Activated CD4-positive, alpha-beta T cell treated with anti-CD3 and anti-CD28 coated beads for 48 hours (primary cell): Measurements from ENCODE around the gene DGKA.

Experiments used
- DNase-seq: peaks from one replicate; pipeline ENCODE4 v3.0.0-alpha.2; 2020

Gene DGKA

DNA sequence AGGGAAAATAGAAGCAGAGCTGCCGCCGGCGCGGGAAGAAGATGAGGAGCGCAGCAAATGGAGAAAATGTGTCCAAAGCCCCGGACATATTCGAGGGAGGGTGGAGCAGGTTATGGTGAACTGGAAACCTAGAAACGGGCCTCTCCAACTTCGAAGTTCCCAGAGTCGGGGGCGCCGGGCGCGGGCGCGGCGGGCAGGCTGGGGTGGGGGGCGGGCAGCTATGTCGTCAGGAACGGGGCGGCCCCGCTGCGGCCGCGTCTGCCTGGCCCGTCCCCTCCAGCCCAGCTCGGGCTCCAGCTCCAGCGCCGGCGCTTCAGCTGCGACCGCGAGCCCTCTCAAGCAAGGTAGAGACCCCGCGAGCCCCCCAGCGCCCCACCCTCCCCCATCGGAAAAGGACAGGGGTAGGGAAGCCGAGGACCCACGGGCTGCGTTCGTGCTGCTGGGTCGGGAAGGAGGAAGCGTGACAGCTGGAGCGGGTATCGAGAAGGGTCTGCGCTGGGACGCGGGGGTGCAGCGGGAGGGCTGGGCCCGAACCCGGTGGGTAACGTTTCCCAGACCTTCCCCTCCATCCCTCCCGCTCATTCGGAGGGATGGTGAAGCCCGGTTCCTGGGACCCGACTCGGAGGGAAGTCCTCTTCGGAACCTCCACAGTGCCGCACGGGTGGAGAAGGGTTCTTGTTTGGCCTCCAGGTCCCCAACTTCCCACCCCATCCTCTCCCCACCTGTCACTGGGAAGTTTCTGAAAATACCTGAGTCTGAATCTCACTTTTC is 1.0 kb downstream of the DGKA start:
- peak; percentile 40 for DNase-seq

DNA sequence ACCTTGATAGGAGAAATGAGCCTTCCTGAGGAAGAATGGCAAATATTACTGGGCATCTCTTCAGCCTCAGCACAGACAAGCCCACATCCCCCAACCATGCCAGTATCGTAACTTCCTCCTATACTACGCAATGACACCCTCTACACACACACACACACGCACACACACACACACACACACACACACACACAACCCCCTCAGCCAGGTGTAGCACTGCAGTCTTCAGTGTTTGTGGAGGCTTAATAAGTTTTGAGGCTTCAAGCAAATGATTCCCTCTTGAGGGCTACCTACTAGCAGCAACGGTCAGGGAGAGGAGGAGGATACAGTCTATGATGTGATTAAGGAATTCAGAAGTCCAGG is 1.6 kb downstream of the DGKA start:
- DNase-seq, result peak; percentile 58

DNA sequence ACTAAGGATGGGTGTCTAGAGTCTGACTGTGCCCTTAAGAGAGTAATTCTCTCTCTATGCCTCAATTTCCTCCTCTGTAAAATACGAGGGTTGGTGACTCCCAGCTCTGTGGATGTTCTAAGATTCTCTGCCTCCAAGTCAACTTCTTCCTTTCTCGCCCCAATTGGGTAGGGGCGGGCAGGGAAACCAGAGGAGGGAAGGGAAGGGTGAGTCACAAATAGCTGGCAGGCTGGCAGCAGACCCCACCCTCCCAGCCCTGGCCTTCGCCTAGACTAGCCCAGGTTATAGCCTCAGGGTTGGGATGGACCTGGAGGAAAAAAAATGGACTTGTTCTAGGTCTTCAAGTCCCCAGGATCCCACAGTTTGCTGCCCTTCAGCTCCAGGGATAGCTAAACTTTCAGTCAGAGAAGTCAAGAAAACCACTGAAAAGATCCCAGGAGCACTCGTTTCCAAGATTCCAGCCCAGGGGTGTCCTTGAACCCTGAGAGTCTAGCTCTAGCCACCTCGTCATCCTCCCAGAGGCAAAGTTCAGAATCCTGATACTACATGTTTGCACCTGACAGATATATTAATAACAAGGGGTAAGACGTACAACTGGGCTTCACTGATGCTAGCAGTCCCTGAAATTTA is 2.3 kb downstream of the DGKA start:
- DNase-seq, result no peak

DNA sequence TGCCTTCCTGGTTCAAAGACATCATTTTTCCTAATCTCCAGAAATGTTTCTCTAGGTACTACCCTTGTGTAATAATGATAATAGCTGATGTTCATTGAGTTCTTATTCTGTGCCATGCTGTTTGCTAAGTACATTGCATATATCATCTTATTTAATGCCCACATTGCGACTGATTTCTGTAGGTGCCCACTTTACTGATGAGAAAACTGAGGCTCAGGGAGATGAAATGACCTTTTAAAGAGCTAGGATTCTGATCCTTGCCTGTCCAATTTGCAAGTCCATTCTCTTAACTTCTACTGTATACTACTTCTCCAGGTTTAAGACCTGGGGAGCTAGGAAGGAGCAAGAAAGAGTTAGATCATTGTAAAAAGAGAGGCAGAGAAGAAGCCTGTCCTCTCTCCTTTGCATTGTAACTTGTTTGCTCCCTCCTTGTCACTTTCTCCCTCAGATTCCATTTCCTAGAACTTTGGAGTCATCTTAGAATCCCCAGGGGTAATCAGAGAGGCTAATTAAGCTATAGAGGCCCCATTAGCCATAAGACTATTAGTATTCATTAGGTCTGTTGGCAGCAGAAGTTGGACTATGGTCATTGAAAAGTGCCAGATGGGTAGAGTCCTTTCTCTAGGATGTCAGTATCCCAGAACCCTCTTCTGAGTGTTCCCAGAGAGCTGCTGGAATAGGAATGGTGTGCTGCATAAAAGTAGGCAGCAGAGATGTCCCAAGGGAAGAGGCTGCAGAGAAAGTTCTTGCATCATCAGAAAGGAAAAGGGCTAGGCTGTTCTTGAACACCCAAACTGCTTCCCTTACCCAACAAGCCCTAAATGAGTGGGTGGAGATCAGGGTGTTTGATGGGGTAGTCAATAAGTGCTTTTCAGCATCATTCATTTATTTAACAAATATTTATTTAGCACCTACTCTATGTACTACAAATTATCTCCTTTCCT is 3.1 kb downstream of the DGKA start:
- no peak for DNase-seq

DNA sequence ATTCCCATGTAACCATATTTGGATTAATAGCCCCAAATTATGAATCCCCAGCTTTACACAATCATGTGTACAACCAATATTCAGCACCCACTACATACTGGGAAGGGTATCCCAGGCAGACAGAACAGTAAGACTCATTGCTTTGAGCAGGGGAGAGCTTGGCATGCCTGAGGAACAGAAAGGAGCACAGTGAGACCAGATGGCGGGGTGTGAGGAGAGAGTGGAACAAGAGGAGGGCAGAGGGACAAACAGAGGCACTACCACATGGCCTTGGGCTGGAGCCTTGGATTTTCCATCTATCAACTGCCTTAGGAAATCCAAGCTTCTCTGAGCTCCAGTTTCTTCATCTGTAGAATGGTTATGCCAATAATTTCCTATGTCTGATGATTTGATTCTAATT is 3.8 kb downstream of the DGKA start:
- no peak for DNase-seq

DNA sequence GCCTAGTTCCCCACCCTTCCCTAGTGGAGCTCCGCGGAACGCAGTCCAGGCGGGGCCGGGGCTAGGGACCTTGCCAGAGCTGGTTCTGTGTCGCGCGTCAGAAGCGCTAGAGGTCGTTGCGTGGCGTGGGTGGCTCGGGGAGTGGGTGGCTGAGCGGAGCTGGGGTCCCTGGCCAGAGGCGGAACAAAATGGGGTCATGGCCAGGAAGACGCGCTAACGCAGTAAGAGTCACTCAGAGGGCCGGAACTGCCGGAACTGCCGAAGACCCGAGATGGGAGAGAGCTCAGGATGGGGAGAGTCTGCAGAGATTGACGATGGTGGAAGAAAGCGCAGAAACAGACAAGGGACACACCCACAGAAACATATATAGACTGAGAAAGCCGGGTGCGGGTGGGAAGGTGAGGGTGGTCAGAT is 4.8 kb downstream of the DGKA start:
- DNase-seq, result peak; percentile 56

DNA sequence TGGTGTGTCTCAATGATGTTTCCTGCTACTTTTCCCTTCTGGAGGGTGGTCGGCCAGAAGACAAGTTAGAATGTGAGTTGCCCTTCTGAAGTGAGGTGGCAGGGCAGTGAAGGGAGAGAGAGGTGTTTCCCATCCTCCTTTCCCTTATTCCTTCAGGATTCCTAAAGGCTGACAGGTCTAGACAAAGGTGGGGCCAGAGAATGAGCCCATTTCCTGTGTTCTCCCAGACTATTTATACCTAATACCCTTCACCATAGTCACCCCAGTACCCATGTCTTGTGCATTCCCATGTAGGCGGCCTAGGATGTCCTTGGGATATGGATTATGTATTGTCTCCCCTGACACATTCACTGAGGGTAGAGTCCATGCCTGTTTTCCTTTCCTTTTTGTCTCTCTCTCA is 7.0 kb downstream of the DGKA start:
- DNase-seq, result no peak

DNA sequence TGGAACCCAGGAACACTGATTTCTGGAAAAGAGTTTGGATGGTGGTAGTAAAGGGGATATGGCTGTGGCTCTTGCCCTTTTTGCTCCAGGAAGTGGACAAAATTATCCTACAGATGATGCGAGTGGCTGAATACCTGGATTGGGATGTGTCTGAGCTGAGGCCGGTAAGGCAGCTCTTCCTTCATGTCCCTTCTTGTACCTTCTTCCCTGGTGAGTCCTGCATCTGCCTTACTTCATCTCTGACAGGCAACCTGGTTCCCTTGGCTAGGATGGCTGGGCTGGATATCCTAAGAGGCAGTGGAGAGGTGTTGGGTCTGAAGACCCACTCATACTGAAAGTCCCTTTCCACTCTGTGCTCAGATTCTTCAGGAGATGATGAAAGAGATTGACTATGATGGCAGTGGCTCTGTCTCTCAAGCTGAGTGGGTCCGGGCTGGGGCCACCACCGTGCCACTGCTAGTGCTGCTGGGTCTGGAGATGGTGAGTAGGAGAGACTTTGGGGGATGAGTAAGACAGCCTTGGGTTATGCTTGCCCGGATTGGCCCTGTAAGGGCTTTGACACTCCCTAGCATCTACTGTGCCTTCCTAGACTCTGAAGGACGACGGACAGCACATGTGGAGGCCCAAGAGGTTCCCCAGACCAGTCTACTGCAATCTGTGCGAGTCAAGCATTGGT is 8.0 kb downstream of the DGKA start:
- DNase-seq, result peak; percentile 59

DNA sequence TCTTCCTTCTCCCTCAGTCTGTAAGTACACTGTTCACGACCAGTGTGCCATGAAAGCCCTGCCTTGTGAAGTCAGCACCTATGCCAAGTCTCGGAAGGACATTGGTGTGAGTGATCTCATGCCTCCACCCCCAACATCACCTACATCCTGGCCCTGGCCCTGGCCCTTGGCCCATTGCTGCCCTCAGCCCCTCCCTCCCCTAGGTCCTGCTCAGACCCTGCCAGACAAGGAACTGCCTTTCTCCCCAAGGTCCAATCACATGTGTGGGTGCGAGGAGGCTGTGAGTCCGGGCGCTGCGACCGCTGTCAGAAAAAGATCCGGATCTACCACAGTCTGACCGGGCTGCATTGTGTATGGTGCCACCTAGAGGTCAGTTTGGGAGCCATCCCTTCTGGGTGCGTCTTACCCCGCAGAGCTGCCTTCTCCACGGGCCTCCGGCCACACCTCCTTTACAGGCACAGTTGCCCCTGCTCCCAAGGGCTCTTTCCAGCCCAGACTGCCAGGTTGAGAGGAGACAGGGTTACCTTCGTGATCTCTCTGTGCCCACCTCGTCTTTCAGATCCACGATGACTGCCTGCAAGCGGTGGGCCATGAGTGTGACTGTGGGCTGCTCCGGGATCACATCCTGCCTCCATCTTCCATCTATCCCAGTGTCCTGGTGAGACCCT is 9.2 kb downstream of the DGKA start:
- peak; percentile 88 for DNase-seq

DNA sequence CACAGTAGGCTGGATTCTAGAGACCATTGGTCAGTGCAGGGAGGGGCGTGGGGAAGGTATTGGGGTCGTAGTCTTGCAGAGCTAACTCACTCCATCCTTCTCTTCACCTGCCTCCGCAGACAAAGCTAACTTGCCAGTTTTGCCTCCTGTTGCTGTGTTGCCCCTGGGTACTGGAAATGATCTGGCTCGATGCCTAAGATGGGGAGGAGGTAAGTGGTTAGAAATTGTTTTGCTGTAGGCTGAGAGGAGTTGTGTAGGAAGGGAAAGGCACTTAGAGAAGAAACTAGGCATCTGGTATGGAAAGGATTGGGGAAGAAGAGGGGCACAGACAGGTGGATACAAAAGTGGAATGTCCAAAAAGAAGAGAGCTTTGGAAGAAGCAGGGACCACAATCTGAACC is 11.1 kb downstream of the DGKA start:
- no peak for DNase-seq

DNA sequence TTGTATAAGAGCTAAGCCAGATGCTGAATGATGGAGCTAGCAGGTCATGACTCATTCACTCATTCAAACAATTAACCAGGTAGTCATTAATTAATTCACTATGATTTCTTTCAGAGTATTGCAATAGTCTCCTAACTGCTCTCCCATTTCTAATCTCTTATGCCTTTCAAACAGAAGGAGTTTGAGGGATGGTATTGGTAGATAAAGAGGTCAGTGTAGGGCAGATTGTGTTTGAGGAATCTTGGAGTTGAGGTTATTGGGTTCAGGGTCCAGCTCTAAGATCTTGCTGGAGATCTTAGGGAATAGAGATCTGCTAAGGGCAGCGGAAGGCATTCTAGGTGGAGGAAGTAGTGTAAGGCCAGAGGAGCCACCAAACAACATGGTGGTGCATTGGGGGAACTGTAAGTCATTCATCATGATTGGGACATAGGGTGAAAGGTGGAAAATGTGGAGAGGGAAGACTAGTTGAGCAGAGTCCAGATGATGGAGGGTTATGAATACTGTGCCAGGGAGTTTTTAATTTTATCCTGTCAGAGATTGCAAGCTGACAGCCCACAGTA is 11.7 kb downstream of the DGKA start:
- DNase-seq, result no peak

DNA sequence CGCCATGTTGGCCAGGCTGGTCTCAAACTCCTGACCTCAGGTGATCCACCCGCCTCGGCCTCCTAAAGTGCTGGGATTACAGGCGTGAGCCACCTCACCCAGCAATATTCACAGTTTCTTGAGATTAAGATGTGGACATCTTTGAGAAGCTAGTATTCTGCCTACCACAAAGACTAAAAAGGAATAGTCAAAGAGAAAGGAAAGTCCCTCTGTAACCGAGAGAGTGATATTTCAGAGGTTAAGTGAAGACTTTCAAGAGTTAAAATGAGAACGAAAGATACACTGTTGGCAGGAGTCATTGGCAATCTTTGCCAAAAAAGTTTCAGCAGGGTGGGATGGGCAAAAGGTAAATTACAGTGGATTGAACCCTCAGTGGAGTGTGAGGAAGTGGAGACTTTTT is 15.6 kb downstream of the DGKA start:
- no peak for DNase-seq

DNA sequence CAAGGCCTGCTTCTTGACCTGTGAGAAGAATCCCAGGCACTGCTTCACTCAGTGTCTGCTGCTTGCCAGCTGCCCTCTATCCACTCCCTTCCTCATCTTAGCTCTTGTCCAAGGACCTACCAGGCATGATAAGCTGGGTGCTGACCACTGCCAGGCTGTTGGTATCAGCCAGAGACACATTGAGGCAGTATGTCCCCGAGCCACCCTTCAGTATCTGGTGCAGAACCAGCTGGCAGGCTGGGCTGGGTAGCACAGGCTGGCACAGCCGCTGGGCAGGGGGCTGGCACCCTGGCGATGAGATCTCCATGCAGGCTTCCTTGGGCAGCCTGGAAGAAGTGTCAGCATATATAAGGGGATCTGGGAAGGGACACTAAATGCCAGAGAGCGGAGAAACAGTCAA is 24.4 kb downstream of the DGKA start:
- DNase-seq, result no peak

DNA sequence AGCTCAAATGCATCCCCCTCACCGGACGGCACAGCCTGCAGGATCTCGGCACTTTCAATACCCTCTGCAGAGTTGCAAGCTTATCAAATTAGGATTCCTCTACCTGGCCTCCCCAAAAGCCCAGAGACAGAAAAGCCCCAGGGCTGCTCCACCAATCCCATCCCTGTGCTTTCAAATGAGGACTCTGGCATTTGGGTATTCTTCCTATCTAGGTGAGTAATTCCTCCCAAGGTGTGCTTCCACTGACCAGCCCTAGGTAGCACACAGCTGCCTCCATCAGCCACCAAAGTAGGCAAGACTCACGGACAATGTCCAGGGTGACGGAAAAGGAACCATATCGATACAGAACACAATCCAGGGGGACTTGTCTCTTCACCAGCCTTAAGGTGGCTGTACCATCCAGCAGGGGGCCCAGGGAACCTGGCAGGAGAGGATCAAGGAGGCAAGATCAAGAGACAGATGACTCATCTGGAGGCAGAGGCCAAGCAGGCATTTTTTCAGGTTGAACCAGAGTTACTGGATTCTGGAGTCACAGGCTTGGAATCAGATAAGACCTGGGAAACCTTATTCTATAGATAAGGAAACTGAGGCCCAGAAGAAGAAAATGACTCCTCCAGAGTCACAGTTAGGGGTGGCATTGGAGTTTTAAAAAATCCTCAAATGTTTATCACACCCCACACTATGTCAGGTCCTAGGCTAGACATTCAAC is 25.0 kb downstream of the DGKA start:
- peak; percentile 74 for DNase-seq

DNA sequence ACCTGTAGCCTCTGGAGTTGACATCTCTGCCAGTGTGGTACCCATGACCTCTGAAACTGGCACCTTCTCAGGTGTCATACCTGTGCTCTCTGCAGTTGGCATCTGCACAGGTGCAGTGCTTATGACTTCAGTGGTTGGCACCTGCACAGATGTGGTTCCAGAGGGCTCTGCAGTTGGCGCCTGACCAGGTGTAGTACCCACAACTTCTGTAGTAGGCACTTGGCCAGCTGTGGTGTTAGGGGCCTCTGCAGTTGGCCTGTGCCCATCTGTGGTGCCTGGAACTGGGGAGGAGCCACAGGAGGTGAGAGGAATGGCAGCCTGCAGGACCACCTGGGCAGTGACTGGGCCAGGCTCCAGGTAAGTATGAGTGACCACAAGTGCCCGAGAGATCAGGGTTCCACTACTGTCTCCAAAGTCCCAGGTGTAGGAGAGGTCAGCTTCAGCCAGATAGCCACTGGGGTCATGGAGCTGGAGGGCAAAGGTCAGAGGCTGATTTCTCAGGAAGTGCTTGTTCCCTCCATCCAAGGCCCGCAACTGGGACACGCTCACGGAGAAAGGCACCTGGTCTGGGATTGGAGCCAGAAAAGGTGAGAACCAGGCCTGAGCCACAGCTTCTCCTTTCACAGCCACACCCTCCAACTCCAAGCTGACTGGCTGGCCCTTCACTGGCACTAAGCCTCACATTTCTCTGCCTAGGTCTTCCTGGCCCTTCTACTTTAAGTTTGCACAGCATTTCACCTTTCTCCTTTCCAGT is 26.3 kb downstream of the DGKA start:
- no peak for DNase-seq

DNA sequence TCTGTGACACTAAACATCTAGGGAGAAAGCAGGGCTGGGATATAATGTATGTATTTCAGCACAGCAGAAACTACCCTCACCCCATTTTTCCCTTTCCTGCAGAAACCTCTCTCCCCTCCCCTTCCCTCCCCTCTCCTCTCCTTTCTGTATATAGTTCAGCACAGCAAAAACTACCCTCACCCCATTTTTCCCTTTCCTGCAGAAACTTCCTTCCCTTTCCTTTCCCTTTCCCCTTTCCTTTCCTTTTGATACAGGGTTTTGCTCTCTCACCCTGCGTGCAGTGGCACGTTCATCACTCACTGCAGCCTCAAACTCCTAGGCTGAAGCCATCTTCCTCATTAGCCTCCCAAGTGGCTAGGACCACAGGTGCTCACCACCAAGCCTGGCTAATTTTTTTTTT is 32.8 kb downstream of the DGKA start:
- no peak for DNase-seq

DNA sequence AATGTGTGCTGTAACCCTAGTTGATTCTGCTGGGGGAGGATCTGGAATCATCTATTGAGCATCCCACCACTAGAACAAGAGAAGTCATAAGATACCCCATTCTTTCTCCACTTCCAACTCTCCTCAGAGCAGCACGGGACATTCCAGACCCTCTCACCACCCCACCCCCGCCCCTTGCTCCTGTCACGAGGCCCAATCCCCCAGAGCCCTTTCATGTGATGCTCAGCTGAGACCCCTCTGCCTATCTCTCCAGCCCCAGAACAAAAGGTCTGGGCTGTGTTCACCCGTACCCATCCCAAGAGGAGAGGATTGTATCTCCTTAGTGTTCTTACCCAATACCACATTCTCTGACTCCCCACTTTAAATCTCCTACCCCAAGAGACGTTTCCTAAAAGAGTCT is 34.3 kb downstream of the DGKA start:
- no peak for DNase-seq

DNA sequence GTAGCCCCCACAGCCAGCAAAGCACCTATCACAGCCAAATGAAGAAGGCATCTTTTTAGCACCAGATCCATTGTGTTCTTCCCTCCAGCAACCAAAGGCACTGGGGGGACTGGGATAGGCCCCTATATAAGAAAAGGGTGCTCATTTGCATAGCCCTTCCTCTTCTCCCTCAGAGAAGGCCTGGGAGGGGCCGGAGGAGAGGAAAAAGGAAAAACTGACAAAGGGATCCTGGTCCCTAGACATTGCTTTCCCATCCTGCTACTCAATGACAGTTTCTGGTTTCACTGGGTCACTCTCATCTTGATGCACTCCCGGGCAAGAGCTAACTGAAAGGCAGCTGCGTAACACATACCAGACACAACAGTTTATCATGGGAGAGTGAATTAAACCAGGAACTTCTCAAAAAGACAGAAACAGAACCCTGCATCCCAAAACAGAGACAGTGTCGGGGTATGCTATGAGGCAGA is 35.0 kb downstream of the DGKA start, which contains the start of gene PMEL:
PMEL (minus strand) TSS at position 102 of the 467 bp plus-strand sequence; CDS start at position 71, 31 bp downstream.
- no peak for DNase-seq

DNA sequence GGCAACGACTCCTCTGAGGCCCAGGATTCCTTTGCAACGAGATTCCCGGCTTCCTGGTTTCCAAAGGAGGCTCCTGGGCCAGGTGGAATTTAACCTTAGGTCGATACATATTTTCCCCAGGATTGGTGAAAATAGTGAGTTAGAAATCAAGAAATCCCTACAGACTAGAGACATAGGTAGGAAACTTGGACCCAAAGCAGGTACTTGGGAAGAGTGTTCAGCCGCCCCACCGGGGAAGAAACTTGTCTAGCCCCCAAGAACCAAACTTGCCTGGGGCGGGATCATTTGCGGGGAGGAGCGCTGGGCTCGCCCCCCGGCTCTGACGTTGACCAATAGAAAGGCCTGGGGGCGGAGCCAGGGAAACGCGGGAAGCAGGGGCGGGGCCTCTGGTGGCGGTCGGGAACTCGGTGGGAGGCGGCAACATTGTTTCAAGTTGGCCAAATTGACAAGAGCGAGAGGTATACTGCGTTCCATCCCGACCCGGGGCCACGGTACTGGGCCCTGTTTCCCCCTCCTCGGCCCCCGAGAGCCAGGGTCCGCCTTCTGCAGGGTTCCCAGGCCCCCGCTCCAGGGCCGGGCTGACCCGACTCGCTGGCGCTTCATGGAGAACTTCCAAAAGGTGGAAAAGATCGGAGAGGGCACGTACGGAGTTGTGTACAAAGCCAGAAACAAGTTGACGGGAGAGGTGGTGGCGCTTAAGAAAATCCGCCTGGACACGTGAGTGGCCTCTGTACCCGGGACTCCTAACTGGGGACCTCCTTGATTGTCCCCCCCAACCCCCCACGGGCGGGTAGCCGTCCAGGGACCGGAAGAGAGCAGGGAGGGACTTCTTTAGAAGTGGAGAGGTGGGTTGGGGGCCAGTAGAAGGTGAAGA is 35.7 kb downstream of the DGKA start, which contains the start of gene CDK2:
CDK2 (plus strand) TSS at position 423 of the 874 bp plus-strand sequence; CDS start at position 602, 179 bp downstream.
- DNase-seq, result peak; percentile 96
